ENCODE data around the gene PFDN2. TPM values are rescaled to one million over a fixed set of nuclear protein-coding genes. Genes with fewer than 3 reads are reported as not detected.

Gene PFDN2
- total and polyA plus RNA-seq, 5 donors from 2014 or later, result 48.0 to 109 (median 93.9) TPM

- no peak overlapping the region for H3K27ac ChIP-seq (ENCODE audit: insufficient read depth, low read length, poor library complexity, severe bottlenecking)
- H3K9me3 ChIP-seq (ENCODE audit: control insufficient read depth in 2 of 2, low read length in 2 of 2), result no peaks in the 10 kb centered on the region
- H3K27me3 ChIP-seq (ENCODE audit: control insufficient read depth, insufficient read depth, low read length), result no peaks in the 10 kb centered on the region
- Mint-ChIP-seq H3K4me1 (peaks cover 0 to 28% (median 12%) of the 10 kb centered on the region in 4 donors), H3K27ac (peak overlapping the region in 1 of 3 donors; percentile 42), H3K4me3 (peak overlapping the region in 1 of 4 donors; percentile 38), H3K27me3 (peaks cover 5% of the 10 kb centered on the region), H3K9me3 (peaks cover 0 to 2% (median 0%) of the 10 kb centered on the region in 7 donors), H3K36me3 (no peaks in the 10 kb centered on the region)
- ATAC-seq (ENCODE audit: low read depth in 2 of 2) (no peak), DNase-seq (no peak)
- peaks cover 23% of the 10 kb centered on the region for H3K4me1 ChIP-seq (ENCODE audit: control insufficient read depth, insufficient read depth, low read length, poor library complexity, severe bottlenecking)
- H3K4me3 ChIP-seq (ENCODE audit: low read depth, low read length), result no peak overlapping the region
- H3K36me3 ChIP-seq (ENCODE audit: control insufficient read depth, insufficient read depth, low read length), result no peaks in the 10 kb centered on the region
Observed at GRCh38 chr1:161074676-161075368, 43.0 kb downstream of the PFDN2 start.

GRCh38 chr1:161073474-161074121 is 44.2 kb downstream of the PFDN2 start:
- peak overlapping the region in 2 of 3 donors; percentile 31 to 66 for H3K27ac Mint-ChIP-seq
- no peak for DNase-seq
- no peaks in the 10 kb centered on the region for H3K36me3 ChIP-seq (ENCODE audit: control insufficient read depth, insufficient read depth, low read length)
- no peaks in the 10 kb centered on the region for H3K27me3 ChIP-seq (ENCODE audit: control insufficient read depth, insufficient read depth, low read length)
- H3K27me3 Mint-ChIP-seq, result peaks cover 5% of the 10 kb centered on the region
- no peaks in the 10 kb centered on the region for H3K36me3 Mint-ChIP-seq
- peaks cover 32% of the 10 kb centered on the region for H3K4me1 ChIP-seq (ENCODE audit: control insufficient read depth, insufficient read depth, low read length, poor library complexity, severe bottlenecking)
- ATAC-seq (ENCODE audit: low read depth in 2 of 2), result no peak
- H3K4me3 ChIP-seq (ENCODE audit: low read depth, low read length), result no peak overlapping the region
- H3K4me1 Mint-ChIP-seq, result peaks cover 0 to 28% (median 13%) of the 10 kb centered on the region in 4 donors
- H3K27ac ChIP-seq (ENCODE audit: insufficient read depth, low read length, poor library complexity, severe bottlenecking), result no peak overlapping the region
- no peak overlapping the region for H3K4me3 Mint-ChIP-seq
- no peaks in the 10 kb centered on the region for H3K9me3 ChIP-seq (ENCODE audit: control insufficient read depth in 2 of 2, low read length in 2 of 2)
- H3K9me3 Mint-ChIP-seq, result no peaks in the 10 kb centered on the region

- H3K27ac ChIP-seq (ENCODE audit: insufficient read depth, low read length, poor library complexity, severe bottlenecking), result no peak overlapping the region
- peaks cover 0 to 33% (median 16%) of the 10 kb centered on the region in 4 donors for H3K4me1 Mint-ChIP-seq
- H3K4me3 Mint-ChIP-seq, result no peak overlapping the region
- no peaks in the 10 kb centered on the region for H3K36me3 ChIP-seq (ENCODE audit: control insufficient read depth, insufficient read depth, low read length)
- no peak overlapping the region for H3K4me3 ChIP-seq (ENCODE audit: low read depth, low read length)
- DNase-seq, result no peak
- no peak for ATAC-seq (ENCODE audit: low read depth in 2 of 2)
- no peaks in the 10 kb centered on the region for H3K27me3 ChIP-seq (ENCODE audit: control insufficient read depth, insufficient read depth, low read length)
- H3K9me3 Mint-ChIP-seq, result no peaks in the 10 kb centered on the region
- H3K9me3 ChIP-seq (ENCODE audit: control insufficient read depth in 2 of 2, low read length in 2 of 2), result no peaks in the 10 kb centered on the region
- H3K36me3 Mint-ChIP-seq, result peaks cover 6% of the 10 kb centered on the region
- H3K4me1 ChIP-seq (ENCODE audit: control insufficient read depth, insufficient read depth, low read length, poor library complexity, severe bottlenecking), result peaks cover 37% of the 10 kb centered on the region
- no peaks in the 10 kb centered on the region for H3K27me3 Mint-ChIP-seq
- H3K27ac Mint-ChIP-seq, result peak overlapping the region in 1 of 3 donors; percentile 51
Observed at GRCh38 chr1:161072751-161073449, 44.9 kb downstream of the PFDN2 start.

GRCh38 chr1:161071886-161072371 is 45.9 kb downstream of the PFDN2 start:
- Histone ChIP-seq H3K4me1 (ENCODE audit: control insufficient read depth, insufficient read depth, low read length, poor library complexity, severe bottlenecking) (peaks cover 45% of the 10 kb centered on the region), H3K27ac (ENCODE audit: insufficient read depth, low read length, poor library complexity, severe bottlenecking) (peak overlapping the region; percentile 89), H3K9me3 (ENCODE audit: control insufficient read depth in 2 of 2, low read length in 2 of 2) (no peaks in the 10 kb centered on the region), H3K4me3 (ENCODE audit: low read depth, low read length) (no peak overlapping the region), H3K27me3 (ENCODE audit: control insufficient read depth, insufficient read depth, low read length) (no peaks in the 10 kb centered on the region), H3K36me3 (ENCODE audit: control insufficient read depth, insufficient read depth, low read length) (no peaks in the 10 kb centered on the region)
- H3K4me1 Mint-ChIP-seq, result peaks cover under 1 to 43% (median 21%) of the 10 kb centered on the region in 4 donors
- DNase-seq (peak; percentile 27 to 64 (median 36)), ATAC-seq (ENCODE audit: low read depth in 2 of 2) (no peak)
- H3K9me3 Mint-ChIP-seq, result no peaks in the 10 kb centered on the region
- H3K27me3 Mint-ChIP-seq, result no peaks in the 10 kb centered on the region
- H3K27ac Mint-ChIP-seq, result peak overlapping the region in 2 of 3 donors; percentile 80 to 97
- peaks cover 8% of the 10 kb centered on the region for H3K36me3 Mint-ChIP-seq
- H3K4me3 Mint-ChIP-seq, result peak overlapping the region in 3 of 4 donors; percentile 8 to 31 (median 19)

- Histone ChIP-seq H3K4me3 (ENCODE audit: low read depth, low read length) (no peak overlapping the region), H3K4me1 (ENCODE audit: control insufficient read depth, insufficient read depth, low read length, poor library complexity, severe bottlenecking) (peaks cover 57% of the 10 kb centered on the region), H3K9me3 (ENCODE audit: control insufficient read depth in 2 of 2, low read length in 2 of 2) (no peaks in the 10 kb centered on the region), H3K27ac (ENCODE audit: insufficient read depth, low read length, poor library complexity, severe bottlenecking) (peak overlapping the region; percentile 89), H3K36me3 (ENCODE audit: control insufficient read depth, insufficient read depth, low read length) (peaks cover 9% of the 10 kb centered on the region), H3K27me3 (ENCODE audit: control insufficient read depth, insufficient read depth, low read length) (no peaks in the 10 kb centered on the region)
- Mint-ChIP-seq H3K4me3 (peak overlapping the region in 2 of 4 donors; percentile 54 to 98), H3K9me3 (no peaks in the 10 kb centered on the region), H3K27me3 (no peaks in the 10 kb centered on the region), H3K27ac (peak overlapping the region in 2 of 3 donors; percentile 95 to 97), H3K4me1 (peaks cover 5 to 52% (median 26%) of the 10 kb centered on the region in 4 donors), H3K36me3 (peaks cover 13% of the 10 kb centered on the region)
- ATAC-seq (ENCODE audit: low read depth in 2 of 2) (no peak), DNase-seq (no peak)
Observed at GRCh38 chr1:161070761-161071160, 47.1 kb downstream of the PFDN2 start.

- no peaks in the 10 kb centered on the region for H3K27me3 ChIP-seq (ENCODE audit: control insufficient read depth, insufficient read depth, low read length)
- H3K9me3 Mint-ChIP-seq, result no peaks in the 10 kb centered on the region
- H3K27ac Mint-ChIP-seq, result peak within 1 kb of the TSS; percentile 97 to 100 (median 99)
- H3K4me3 ChIP-seq (ENCODE audit: low read depth, low read length), result peak within 1 kb of the TSS; percentile 97
- H3K36me3 Mint-ChIP-seq, result peaks cover 13% of the 10 kb centered on the region
- H3K4me3 Mint-ChIP-seq, result peak within 1 kb of the TSS; percentile 97 to 100 (median 98)
- H3K27me3 Mint-ChIP-seq, result no peaks in the 10 kb centered on the region
- peak; percentile 76 to 98 (median 90) for DNase-seq
- no peaks in the 10 kb centered on the region for H3K9me3 ChIP-seq (ENCODE audit: control insufficient read depth in 2 of 2, low read length in 2 of 2)
- peaks cover 11% of the 10 kb centered on the region for H3K36me3 ChIP-seq (ENCODE audit: control insufficient read depth, insufficient read depth, low read length)
- H3K4me1 ChIP-seq (ENCODE audit: control insufficient read depth, insufficient read depth, low read length, poor library complexity, severe bottlenecking), result peaks cover 64% of the 10 kb centered on the region
- H3K27ac ChIP-seq (ENCODE audit: insufficient read depth, low read length, poor library complexity, severe bottlenecking), result peak within 1 kb of the TSS; percentile 89
- ATAC-seq (ENCODE audit: low read depth in 2 of 2), result peak; percentile 86 to 89
- peaks cover 5 to 60% (median 27%) of the 10 kb centered on the region in 4 donors for H3K4me1 Mint-ChIP-seq
Observed at GRCh38 chr1:161069731-161070270, 48.0 kb downstream of the PFDN2 start, which contains the start of gene ARHGAP30. ARHGAP30 (minus strand) TSS chr1:161069891; CDS start chr1:161069624, 267 bp downstream.

GRCh38 chr1:161069241-161069640 is 48.6 kb downstream of the PFDN2 start:
- Mint-ChIP-seq H3K36me3 (peaks cover 18% of the 10 kb centered on the region), H3K4me1 (peaks cover 10 to 64% (median 32%) of the 10 kb centered on the region in 4 donors), H3K27ac (peak overlapping the region; percentile 97 to 100 (median 99)), H3K27me3 (no peaks in the 10 kb centered on the region), H3K9me3 (no peaks in the 10 kb centered on the region), H3K4me3 (peak overlapping the region; percentile 97 to 100 (median 98))
- DNase-seq (peak in 2 of 3 donors; percentile 25 to 59), ATAC-seq (ENCODE audit: low read depth in 2 of 2) (no peak)
- Histone ChIP-seq H3K9me3 (ENCODE audit: control insufficient read depth in 2 of 2, low read length in 2 of 2) (no peaks in the 10 kb centered on the region), H3K36me3 (ENCODE audit: control insufficient read depth, insufficient read depth, low read length) (peaks cover 14% of the 10 kb centered on the region), H3K27me3 (ENCODE audit: control insufficient read depth, insufficient read depth, low read length) (no peaks in the 10 kb centered on the region), H3K4me1 (ENCODE audit: control insufficient read depth, insufficient read depth, low read length, poor library complexity, severe bottlenecking) (peaks cover 70% of the 10 kb centered on the region), H3K4me3 (ENCODE audit: low read depth, low read length) (peak overlapping the region; percentile 97), H3K27ac (ENCODE audit: insufficient read depth, low read length, poor library complexity, severe bottlenecking) (peak overlapping the region; percentile 89)

Measured in CD4-positive, CD25-positive, alpha-beta regulatory T cell (primary cell).